ENCODE measurements around the gene ITIH1.

DNA sequence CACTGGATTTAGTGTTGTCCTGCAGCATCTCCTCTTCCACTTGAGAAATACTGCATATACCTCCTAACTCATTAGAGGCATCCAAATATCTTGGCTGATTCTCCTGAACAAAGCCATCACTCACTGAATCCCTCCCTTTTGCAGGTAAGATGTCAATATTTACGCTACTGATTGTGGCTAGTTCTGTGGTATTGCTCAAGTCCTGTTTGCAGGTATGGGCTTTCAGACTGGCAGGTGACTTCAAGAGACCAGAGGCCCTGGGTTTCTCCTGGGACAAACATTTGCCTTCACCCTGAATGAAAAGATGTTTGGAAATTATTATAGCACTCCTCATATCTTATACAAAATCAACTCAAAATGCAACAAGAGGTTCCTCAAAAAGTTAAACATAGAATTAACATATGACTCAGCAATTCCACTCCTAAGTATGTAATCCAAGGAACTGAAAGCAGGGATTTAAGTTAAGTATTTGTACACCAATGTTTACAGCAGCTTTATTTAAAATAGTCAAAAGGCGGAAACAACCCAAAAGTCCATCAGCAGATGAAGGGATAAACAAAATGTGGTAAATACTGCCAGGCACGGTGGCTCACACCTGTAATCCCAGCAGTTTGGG lies 25.2 kb upstream of the ITIH1 start:
- TF ChIP-seq, protein P1, sequence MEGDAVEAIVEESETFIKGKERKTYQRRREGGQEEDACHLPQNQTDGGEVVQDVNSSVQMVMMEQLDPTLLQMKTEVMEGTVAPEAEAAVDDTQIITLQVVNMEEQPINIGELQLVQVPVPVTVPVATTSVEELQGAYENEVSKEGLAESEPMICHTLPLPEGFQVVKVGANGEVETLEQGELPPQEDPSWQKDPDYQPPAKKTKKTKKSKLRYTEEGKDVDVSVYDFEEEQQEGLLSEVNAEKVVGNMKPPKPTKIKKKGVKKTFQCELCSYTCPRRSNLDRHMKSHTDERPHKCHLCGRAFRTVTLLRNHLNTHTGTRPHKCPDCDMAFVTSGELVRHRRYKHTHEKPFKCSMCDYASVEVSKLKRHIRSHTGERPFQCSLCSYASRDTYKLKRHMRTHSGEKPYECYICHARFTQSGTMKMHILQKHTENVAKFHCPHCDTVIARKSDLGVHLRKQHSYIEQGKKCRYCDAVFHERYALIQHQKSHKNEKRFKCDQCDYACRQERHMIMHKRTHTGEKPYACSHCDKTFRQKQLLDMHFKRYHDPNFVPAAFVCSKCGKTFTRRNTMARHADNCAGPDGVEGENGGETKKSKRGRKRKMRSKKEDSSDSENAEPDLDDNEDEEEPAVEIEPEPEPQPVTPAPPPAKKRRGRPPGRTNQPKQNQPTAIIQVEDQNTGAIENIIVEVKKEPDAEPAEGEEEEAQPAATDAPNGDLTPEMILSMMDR (IDR thresholded peaks at IDR 0.05; ENCODE audit: insufficient read depth, low read depth, low read length), result no peak
- no peak for TF ChIP-seq EZH2 (IDR thresholded peaks at IDR 0.05; ENCODE audit: insufficient read depth, low read length)

Data from astrocyte (in vitro differentiated cells and primary cell).